GM12878 (cell line): ENCODE measurements around the gene SOSTDC1. TPM values are rescaled to one million over a fixed set of nuclear protein-coding genes. Genes with fewer than 3 reads are reported as not detected.

Experiments
- ATAC-seq: fragments of 200-7000 bp; cut with Tn5 transposase; 3 replicates; pipeline ENCODE4 v1.9.1; 2020; ENCODE audit warnings: mild to moderate bottlenecking, moderate library complexity
- BruUV-seq: library from RNA; stranded (reverse); fragments of 400-500 nt; replicated peaks from 2 replicates; lab custom pipeline; 2021; lab: Mats Ljungman, UMichigan
- CTCF ChIA-PET: fragments of 300-600 bp; sonication (Branson Sonifier 250); formaldehyde crosslinking; extraction: SDS; loops from one replicate; lab custom pipeline; 2021; ENCODE audit warnings: inconsistent platforms; lab: Yijun Ruan, JAX
- POLR2A ChIA-PET: fragments of 350-600 bp; formaldehyde crosslinking; extraction: SDS; loops from one replicate; lab custom pipeline; 2021; ENCODE audit warnings: inconsistent platforms; lab: Charles Lee
- RAD21 ChIA-PET: fragments of 300-600 bp; sonication (Branson Sonifier 250); formaldehyde crosslinking; loops from one replicate; lab custom pipeline; 2023; ENCODE audit warnings: antibody characterized with exemption; ENCODE audit not compliant: unreplicated experiment; lab: Charles Lee
- SMC1A ChIA-PET: fragments of 300-600 bp; sonication (Branson Sonifier 250); formaldehyde crosslinking; loops from one replicate; lab custom pipeline; 2023; ENCODE audit not compliant: unreplicated experiment, uncharacterized antibody; lab: Charles Lee
- DNase-seq: peaks from one replicate; pipeline ENCODE4 v3.0.0-alpha.2; 2011; ENCODE audit warnings: low read depth, low spot score
- FAIRE-seq: peaks from 3 replicates; lab custom pipeline; 2011; peaks lifted over from hg19 to GRCh38; lab: Jason Lieb, UNC
- H2AFZ ChIP-seq: 2 replicates; pipeline ENCODE4 v1.6.0; 2011; ENCODE audit warnings: low read depth, low read length, control low read depth; ENCODE audit not compliant: control insufficient read depth
- H3K27ac ChIP-seq: 2 replicates; pipeline ENCODE4 v1.5.1; 2011; ENCODE audit warnings: control low read depth; ENCODE audit not compliant: control insufficient read depth, insufficient read depth
- H3K27me3 ChIP-seq, 2 experiments: replicated peaks in 1 of 2; 2 replicates each; pipeline versions ENCODE4 v1.6.0 to v1.6.1; 2011; ENCODE audit warnings: low read length in 1 of 2; ENCODE audit not compliant: control insufficient read depth in 2 of 2, insufficient read depth in 2 of 2
- H3K36me3 ChIP-seq, 2 experiments: 2 replicates each; pipeline ENCODE4 v1.5.1; 2011; ENCODE audit warnings: low read length in 1 of 2; ENCODE audit not compliant: control insufficient read depth in 2 of 2, insufficient read depth in 2 of 2
- H3K4me1 ChIP-seq: 2 replicates; pipeline ENCODE4 v1.6.1; 2011; ENCODE audit warnings: mild to moderate bottlenecking, low read length, moderate library complexity, mixed read lengths; ENCODE audit not compliant: control insufficient read depth, insufficient read depth
- H3K4me2 ChIP-seq: 2 replicates; pipeline ENCODE4 v1.6.0; 2011; ENCODE audit warnings: control low read depth; ENCODE audit not compliant: control insufficient read depth, insufficient read depth
- H3K4me3 ChIP-seq: fragments of 200-600 bp; sonication (generic); 2 replicates; pipeline ENCODE4 v1.5.1; 2016
- H3K79me2 ChIP-seq: 2 replicates; pipeline ENCODE4 v1.6.0; 2011; ENCODE audit warnings: low read length; ENCODE audit not compliant: control insufficient read depth, insufficient read depth
- H3K9ac ChIP-seq: 2 replicates; pipeline ENCODE4 v1.8.0; 2011; ENCODE audit warnings: low read length, control low read depth, mixed read lengths; ENCODE audit not compliant: control insufficient read depth, insufficient read depth
- H3K9me3 ChIP-seq: replicated peaks from 3 replicates; pipeline ENCODE4 v1.5.1; 2011; ENCODE audit warnings: mild to moderate bottlenecking, low read length; ENCODE audit not compliant: control insufficient read depth, insufficient read depth
- H4K20me1 ChIP-seq: 2 replicates; pipeline ENCODE4 v1.6.0; 2011; ENCODE audit not compliant: control insufficient read depth, insufficient read depth
- CEBPB ChIP-seq, 2 experiments: fragments of 150-350 bp in 1 of 2; IDR thresholded peaks; 2 replicates each; pipeline ENCODE4 v1.6.1; 2012 to 2014; ENCODE audit warnings: low read depth in 2 of 2, low read length in 2 of 2, borderline replicate concordance in 1 of 2, inconsistent platforms in 1 of 2
- CTCF ChIP-seq, 3 experiments: IDR thresholded peaks in 2 of 3; conservative IDR thresholded peaks in 1 of 3; 2 replicates each; pipeline ENCODE4 v1.5.1; 2011; ENCODE audit warnings: low read depth in 3 of 3, low read length in 3 of 3, mild to moderate bottlenecking in 3 of 3, control low read depth in 2 of 3, moderate library complexity in 2 of 3, inconsistent platforms in 1 of 3, mixed read lengths in 1 of 3; ENCODE audit not compliant: control insufficient read depth in 2 of 3, insufficient read depth in 1 of 3; ENCODE audit errors: extremely low read depth in 1 of 3
- MEF2B ChIP-seq: fragments of 450-650 bp; IDR thresholded peaks from 2 replicates; pipeline ENCODE4 v1.6.1; 2018; ENCODE audit warnings: mild to moderate bottlenecking, moderate library complexity; ENCODE audit not compliant: partially characterized antibody, poor library complexity, severe bottlenecking
- NBN ChIP-seq: fragments of 450-650 bp; IDR thresholded peaks from 2 replicates; pipeline ENCODE4 v1.6.1; 2016
- RAD21 ChIP-seq: IDR thresholded peaks from 2 replicates; pipeline ENCODE4 v1.6.1; 2011; ENCODE audit warnings: mild to moderate bottlenecking, low read depth, low read length, moderate library complexity; ENCODE audit not compliant: insufficient read depth
- REST ChIP-seq: IDR thresholded peaks from 2 replicates; pipeline ENCODE4 v1.6.1; 2012; ENCODE audit warnings: mild to moderate bottlenecking, low read depth, low read length
- TAF1 ChIP-seq: IDR thresholded peaks from 2 replicates; pipeline ENCODE4 v1.6.1; 2011; ENCODE audit warnings: mild to moderate bottlenecking, low read depth, low read length, borderline replicate concordance
- ZBED1 ChIP-seq: IDR thresholded peaks from 2 replicates; pipeline ENCODE4 v1.6.1; 2016; ENCODE audit warnings: borderline replicate concordance
- ZNF217 ChIP-seq: fragments of 450-650 bp; IDR thresholded peaks from 2 replicates; pipeline ENCODE4 v1.6.1; 2017; ENCODE audit warnings: antibody characterized with exemption, mild to moderate bottlenecking
- whole genome bisulfite sequencing: methylation state at CpG from one replicate; pipeline ENCODE4 v1.1.6; 2016; ENCODE audit warnings: low lambda C conversion rate; ENCODE audit not compliant: insufficient replicate concordance, insufficient coverage; ENCODE audit errors: missing lambda C conversion rate; 5-methylcytosine and 5-hydroxymethylcytosine counted together
- in situ Hi-C: fragments of 300-500 bp; cut with MboI; formaldehyde crosslinking; loops from 9 replicates; pipeline ENCODE4 v1.14.3; 2018; ENCODE audit warnings: mixed read lengths
- intact Hi-C: fragments of 100-400 bp; cut with micrococcal nuclease; formaldehyde crosslinking; loops from one replicate; pipeline ENCODE4 v1.14.2; 2022; ENCODE audit not compliant: unreplicated experiment
- polyA plus RNA-seq, 11 experiments: library from polyadenylated mRNA; depleted of rRNA in 4 of 11; unstranded in 6 of 11; stranded (reverse) in 5 of 11; fragments of >200 nt; fragmentation: Nextera tagmentation in 4 of 11; fragmentation: Illumina TruSeq in 1 of 11; extraction: Ambion mirVana in 4 of 11; extraction: Trizol in 1 of 11; gene quantifications; 1 replicate in 1 of 11; 2 replicates in 10 of 11; pipeline versions ENCODE4 v1.2.1 to v1.2.3, GENCODE V29; 2011 to 2016; ENCODE audit warnings: inconsistent platforms in 2 of 11, missing spikeins in 2 of 11, low read depth in 1 of 11
- total RNA-seq, 4 experiments: library from RNA; depleted of rRNA in 3 of 4; stranded (reverse); fragments of >200 nt in 3 of 4; fragmentation: Illumina TruSeq in 1 of 4; extraction: Trizol in 1 of 4; gene quantifications; 2 replicates each; pipeline versions ENCODE4 v1.2.1 to v1.2.3, GENCODE V29; 2013 to 2021
- TF ChIP-seq, protein P1 (sequence below): fragments of 450-650 bp; IDR thresholded peaks from 2 replicates; pipeline ENCODE4 v1.6.1; 2017; ENCODE audit warnings: mild to moderate bottlenecking, low read depth, inconsistent platforms; ENCODE audit not compliant: poor library complexity, severe bottlenecking

Gene SOSTDC1
- total and polyA plus RNA-seq, 10 of the 15 experiments (the other 5 are each of a cell fraction or from before 2014, with no cell fraction given): not detected

DNA sequence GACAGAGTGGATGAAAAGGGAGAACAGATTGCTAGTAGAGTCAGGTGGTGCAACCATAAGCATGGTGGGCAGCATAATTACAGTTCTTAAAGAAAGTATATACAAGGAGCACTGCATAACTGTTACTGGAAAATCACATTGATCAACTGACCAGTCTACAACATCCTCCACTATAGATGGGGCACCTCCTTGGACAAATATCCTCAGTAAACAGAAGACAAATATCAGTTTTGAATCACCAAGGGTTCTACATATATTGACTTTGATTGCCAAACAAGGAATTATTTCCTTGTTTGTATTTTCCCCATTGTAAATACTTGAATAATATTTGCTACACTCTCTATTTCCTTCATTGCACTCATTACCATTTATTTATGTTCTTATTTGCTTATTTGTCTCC, 26.6 kb downstream of the SOSTDC1 start:
- no peak for FAIRE-seq
- no peak for ATAC-seq
- intact Hi-C loops (no loop called here), in situ Hi-C loops (no loop called here)
- no peaks in the 10 kb centered on the region for H4K20me1 ChIP-seq
- DNase-seq: no peak
- H3K36me3 ChIP-seq: no peaks in the 10 kb centered on the region
- no peaks in the 10 kb centered on the region for H3K9me3 ChIP-seq
- SMC1A ChIA-PET: no interaction called here
- no peaks in the 10 kb centered on the region for H3K79me2 ChIP-seq
- POLR2A ChIA-PET: no interaction called here
- no peaks in the 10 kb centered on the region for H3K4me1 ChIP-seq
- no peaks in the 10 kb centered on the region for H3K27me3 ChIP-seq
- TF ChIP-seq NBN: no peak
- no peak overlapping the region for H3K4me3 ChIP-seq
- CTCF ChIA-PET: no interaction called here
- RAD21 ChIA-PET: no interaction called here
- no peak overlapping the region for H3K4me2 ChIP-seq
- no TSS peak for BruUV-seq
- no peak overlapping the region for H3K9ac ChIP-seq
- no peak overlapping the region for H2AFZ ChIP-seq
- H3K27ac ChIP-seq: no peak overlapping the region

DNA sequence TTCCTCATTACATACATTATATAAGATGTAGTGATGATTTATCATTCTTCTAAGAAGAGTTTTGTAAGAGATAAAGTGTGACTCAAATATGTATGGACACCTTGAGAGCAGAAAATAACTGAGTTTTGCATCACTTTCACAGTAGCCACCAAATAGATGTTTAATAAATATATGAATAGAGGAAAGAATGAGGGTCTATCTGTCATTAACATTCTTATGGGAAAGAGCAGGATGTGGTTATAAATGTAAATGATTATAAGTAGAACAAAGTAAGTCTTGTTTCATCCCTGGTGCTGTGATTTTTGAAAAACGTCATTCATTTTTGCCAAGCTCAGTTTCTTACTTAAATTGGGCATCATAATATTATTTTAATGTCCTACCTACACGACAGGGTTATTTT, 29.2 kb downstream of the SOSTDC1 start:
- no peak for FAIRE-seq
- no TSS peak for BruUV-seq
- TF ChIP-seq ZBED1 (no peak), CEBPB (IDR thresholded peaks at IDR 0.05; ENCODE audit: borderline replicate concordance in 1 of 2, low read depth in 2 of 2, low read length in 2 of 2) (no peak), CTCF (IDR thresholded peaks at IDR 0.05 in 2 of 3, conservative IDR thresholded peaks at IDR 0.05 in 1 of 3; ENCODE audit: control insufficient read depth in 2 of 3, extremely low read depth in 1 of 3, insufficient read depth in 1 of 3, low read depth in 3 of 3, low read length in 3 of 3) (no peak), REST (no peak), MEF2B (no peak), TAF1 (no peak), RAD21 (no peak), ZNF217 (no peak)
- TF ChIP-seq, protein P1, sequence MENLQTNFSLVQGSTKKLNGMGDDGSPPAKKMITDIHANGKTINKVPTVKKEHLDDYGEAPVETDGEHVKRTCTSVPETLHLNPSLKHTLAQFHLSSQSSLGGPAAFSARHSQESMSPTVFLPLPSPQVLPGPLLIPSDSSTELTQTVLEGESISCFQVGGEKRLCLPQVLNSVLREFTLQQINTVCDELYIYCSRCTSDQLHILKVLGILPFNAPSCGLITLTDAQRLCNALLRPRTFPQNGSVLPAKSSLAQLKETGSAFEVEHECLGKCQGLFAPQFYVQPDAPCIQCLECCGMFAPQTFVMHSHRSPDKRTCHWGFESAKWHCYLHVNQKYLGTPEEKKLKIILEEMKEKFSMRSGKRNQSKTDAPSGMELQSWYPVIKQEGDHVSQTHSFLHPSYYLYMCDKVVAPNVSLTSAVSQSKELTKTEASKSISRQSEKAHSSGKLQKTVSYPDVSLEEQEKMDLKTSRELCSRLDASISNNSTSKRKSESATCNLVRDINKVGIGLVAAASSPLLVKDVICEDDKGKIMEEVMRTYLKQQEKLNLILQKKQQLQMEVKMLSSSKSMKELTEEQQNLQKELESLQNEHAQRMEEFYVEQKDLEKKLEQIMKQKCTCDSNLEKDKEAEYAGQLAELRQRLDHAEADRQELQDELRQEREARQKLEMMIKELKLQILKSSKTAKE: no peak

More for the DNA sequence above, 29.2 kb downstream of the SOSTDC1 start:
- Histone ChIP-seq H3K9ac (no peak overlapping the region), H3K36me3 (no peaks in the 10 kb centered on the region), H3K9me3 (no peaks in the 10 kb centered on the region), H3K4me3 (no peak overlapping the region), H3K79me2 (no peaks in the 10 kb centered on the region), H3K4me1 (no peaks in the 10 kb centered on the region), H2AFZ (no peak overlapping the region), H3K27me3 (no peaks in the 10 kb centered on the region), H3K27ac (no peak overlapping the region), H3K4me2 (no peak overlapping the region), H4K20me1 (no peaks in the 10 kb centered on the region)
- intact Hi-C loops (no loop called here), in situ Hi-C loops (no loop called here)
- ChIA-PET SMC1A (interaction anchor here (1.0 to 1.4 kb wide), 2 partner anchors 28 to 128 kb away, joined by 3 to 4 read pairs; no protein-coding TSS in a partner anchor), POLR2A (no interaction called here), RAD21 (no interaction called here), CTCF (interaction anchor here (0.6 to 6.7 kb wide), 3 partner anchors 17 to 128 kb away, joined by 3 to 46 read pairs (median 4); no protein-coding TSS in a partner anchor)
- DNase-seq: no peak
- no peak for ATAC-seq
- 0% methylated on average over 2 of the region's 2 CpGs for WGBS
